OCI-LY7 (cell line): Measurements from ENCODE around the gene RAB11FIP4. TPM values are rescaled to one million over a fixed set of nuclear protein-coding genes. Genes with fewer than 3 reads are reported as not detected.

Experiments
- BruUV-seq: library from RNA; stranded (reverse); fragments of 400-500 nt; replicated peaks from 2 replicates; lab custom pipeline; 2021; lab: Mats Ljungman, UMichigan
- CTCF ChIA-PET: fragments of 300-600 bp; sonication (Branson Sonifier 250); formaldehyde crosslinking; loops from one replicate; lab custom pipeline; 2022; ENCODE audit warnings: antibody characterized with exemption; ENCODE audit not compliant: unreplicated experiment; lab: Charles Lee
- POLR2A ChIA-PET: fragments of 300-600 bp; sonication (Branson Sonifier 250); formaldehyde crosslinking; loops from one replicate; lab custom pipeline; 2022; ENCODE audit warnings: antibody characterized with exemption; lab: Charles Lee
- DNase-seq: peaks from one replicate; pipeline ENCODE4 v3.0.0-alpha.2; 2015; ENCODE audit warnings: low spot score
- H2AFZ ChIP-seq: fragments of 200-600 bp; sonication (generic), shearing (Covaris generic); 2 replicates; pipeline ENCODE4 v1.6.1; 2014; ENCODE audit warnings: mild to moderate bottlenecking, antibody characterized with exemption, low read length, moderate library complexity
- H3K27ac ChIP-seq: fragments of 200-600 bp; sonication (generic); 2 replicates; pipeline ENCODE4 v1.5.1; 2014; ENCODE audit warnings: mixed run types, low read depth, mild to moderate bottlenecking, moderate library complexity, low read length, inconsistent platforms; ENCODE audit not compliant: poor library complexity, severe bottlenecking
- H3K36me3 ChIP-seq: fragments of 200-600 bp; sonication (generic); 2 replicates; pipeline ENCODE4 v1.6.1; 2014; ENCODE audit warnings: mild to moderate bottlenecking, antibody characterized with exemption, low read length, moderate library complexity, mixed read lengths; ENCODE audit not compliant: insufficient read depth
- H3K4me1 ChIP-seq: fragments of 200-600 bp; sonication (generic); 2 replicates; pipeline ENCODE4 v1.5.1; 2014; ENCODE audit warnings: mild to moderate bottlenecking, low read length; ENCODE audit not compliant: insufficient read depth, poor library complexity, severe bottlenecking
- H3K4me2 ChIP-seq: fragments of 200-600 bp; sonication (generic); 2 replicates; pipeline ENCODE4 v1.6.1; 2014; ENCODE audit warnings: mild to moderate bottlenecking, low read length
- H3K4me3 ChIP-seq: fragments of 200-600 bp; sonication (generic); 2 replicates; pipeline ENCODE4 v1.5.1; 2014; ENCODE audit warnings: mild to moderate bottlenecking, low read depth, low read length; ENCODE audit not compliant: poor library complexity, severe bottlenecking
- H3K79me2 ChIP-seq: fragments of 200-600 bp; sonication (generic); 2 replicates; pipeline ENCODE4 v1.6.1; 2016; ENCODE audit warnings: low read depth, mild to moderate bottlenecking, low read length, moderate library complexity, mixed read lengths; ENCODE audit not compliant: insufficient read depth
- H3K9me2 ChIP-seq: fragments of 200-600 bp; sonication (generic); 2 replicates; pipeline ENCODE4 v1.6.1; 2016; ENCODE audit warnings: mild to moderate bottlenecking, low read length, mixed read lengths; ENCODE audit not compliant: insufficient read depth
- H3K9me3 ChIP-seq: fragments of 200-600 bp; sonication (generic); 2 replicates; pipeline ENCODE4 v1.6.1; 2014; ENCODE audit warnings: mild to moderate bottlenecking, mixed run types, low read length, mixed read lengths
- H4K20me1 ChIP-seq: fragments of 200-600 bp; sonication (generic); 2 replicates; pipeline ENCODE4 v1.6.1; 2014; ENCODE audit warnings: mild to moderate bottlenecking, antibody characterized with exemption, low read length, moderate library complexity, mixed read lengths; ENCODE audit not compliant: insufficient read depth
- CTCF ChIP-seq: fragments of 200-600 bp; sonication (generic); conservative IDR thresholded peaks from 2 replicates; pipeline ENCODE4 v1.5.1; 2014; ENCODE audit warnings: mild to moderate bottlenecking, antibody characterized with exemption, low read length, moderate library complexity, mixed read lengths
- EZH2phosphoT487 ChIP-seq: fragments of 200-600 bp; sonication (generic); IDR thresholded peaks from 2 replicates; pipeline ENCODE4 v1.6.1; 2018; ENCODE audit warnings: low read depth, borderline replicate concordance, mild to moderate bottlenecking, mixed run types, antibody characterized with exemption, low read length, moderate library complexity, mixed read lengths
- intact Hi-C: fragments of 100-400 bp; cut with micrococcal nuclease; formaldehyde crosslinking; loops from one replicate; pipeline ENCODE4 v1.10.0; 2022; ENCODE audit not compliant: unreplicated experiment
- total RNA-seq, 2 experiments: library from RNA; depleted of rRNA in 1 of 2; stranded (reverse); fragments of >200 nt in 1 of 2; shearing (Covaris generic) in 1 of 2; gene quantifications; 2 replicates each; pipeline ENCODE4 v1.2.3, GENCODE V29; 2014 to 2022

RAB11FIP4 gene
- total RNA-seq, 2 experiments from 2014 or later, result 5.8 to 15.0 TPM

- intact Hi-C loops, result loop anchor here (1.0 kb wide), 1 partner anchor 11 kb away; no protein-coding TSS in a partner anchor
- BruUV-seq, result no TSS peak
- ChIA-PET POLR2A (interaction anchor here (1.4 to 1.8 kb wide), 3 partner anchors 12 to 308 kb away, joined by 5 to 10 read pairs (median 9); no protein-coding TSS in a partner anchor), CTCF (no interaction called here)
- H2AFZ ChIP-seq, result peak overlapping the region; percentile 89
- H3K9me3 ChIP-seq, result no peaks in the 10 kb centered on the region
- peak overlapping the region; percentile 68 for H3K27ac ChIP-seq
- H3K4me2 ChIP-seq, result peak overlapping the region; percentile 97
- no peaks in the 10 kb centered on the region for H4K20me1 ChIP-seq
- TF ChIP-seq EZH2phosphoT487 (no peak), CTCF (no peak)
- peak; percentile 50 for DNase-seq
- H3K36me3 ChIP-seq, result no peaks in the 10 kb centered on the region
- H3K4me3 ChIP-seq, result peak overlapping the region; percentile 97
- no peaks in the 10 kb centered on the region for H3K79me2 ChIP-seq
- H3K4me1 ChIP-seq, result peaks cover 23% of the 10 kb centered on the region
- no peaks in the 10 kb centered on the region for H3K9me2 ChIP-seq
Observed at GRCh38 chr17:31549121-31549524, 157.6 kb downstream of the RAB11FIP4 start.

- Histone ChIP-seq H3K4me3 (peak overlapping the region; percentile 97), H3K36me3 (no peaks in the 10 kb centered on the region), H3K4me2 (peak overlapping the region; percentile 97), H3K9me2 (no peaks in the 10 kb centered on the region), H2AFZ (peak overlapping the region; percentile 89), H3K79me2 (no peaks in the 10 kb centered on the region), H4K20me1 (no peaks in the 10 kb centered on the region), H3K4me1 (peaks cover 20% of the 10 kb centered on the region), H3K9me3 (no peaks in the 10 kb centered on the region), H3K27ac (peak overlapping the region; percentile 68)
- ChIA-PET POLR2A (interaction anchor here (1.4 to 1.8 kb wide), 3 partner anchors 12 to 307 kb away, joined by 5 to 10 read pairs (median 9); no protein-coding TSS in a partner anchor), CTCF (no interaction called here)
- peak; percentile 87 for DNase-seq
- TSS peak; percentile 100 for BruUV-seq
- intact Hi-C loops, result loop anchor here (1.0 kb wide), 1 partner anchor 11 kb away; no protein-coding TSS in a partner anchor
- TF ChIP-seq CTCF (no peak), EZH2phosphoT487 (no peak)
Observed at GRCh38 chr17:31549525-31550388, 158.3 kb downstream of the RAB11FIP4 start.
